GM18951 (cell line): ENCODE measurements around the gene PRR23E.

Experiments
- POLR2A ChIP-seq: IDR thresholded peaks from 4 replicates; pipeline ENCODE4 v1.6.1; 2011; ENCODE audit warnings: mild to moderate bottlenecking; ENCODE audit not compliant: insufficient read length, insufficient read depth; ENCODE audit errors: extremely low read depth
- in situ Hi-C: fragments of 300-500 bp; cut with MboI; formaldehyde crosslinking; loops from one replicate; pipeline ENCODE4 v1.12.0; 2022; ENCODE audit warnings: low sequenced_read_pairs, mixed read lengths, inconsistent platforms; ENCODE audit not compliant: unreplicated experiment

PRR23E gene

GRCh38 chr3:127221446-127222035 lies 28.6 kb downstream of the PRR23E start:
- TF ChIP-seq POLR2A, result no peak
- in situ Hi-C loops, result no loop called here

GRCh38 chr3:127222163-127222562 lies 29.2 kb downstream of the PRR23E start:
- TF ChIP-seq POLR2A, result no peak
- in situ Hi-C loops, result no loop called here

DNA sequence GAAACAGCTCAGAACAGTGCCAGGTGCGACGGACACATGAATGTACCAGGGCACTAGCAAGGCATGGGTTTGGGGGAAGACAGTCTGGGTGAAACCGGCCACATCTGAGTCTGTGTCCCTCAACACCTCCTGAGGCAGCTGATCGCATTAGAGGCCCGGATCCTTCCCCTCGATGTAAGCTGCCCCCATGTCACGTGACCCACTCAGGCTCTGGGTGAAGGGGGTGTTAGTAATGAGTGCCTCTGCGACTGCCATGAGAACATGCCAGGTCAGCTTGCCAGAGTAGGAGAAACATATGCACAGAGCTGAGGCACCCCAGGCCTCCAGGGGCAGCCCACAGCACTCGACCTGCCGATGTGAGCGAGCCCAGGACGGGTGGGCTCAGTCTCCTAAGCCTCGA lies 29.7 kb downstream of the PRR23E start:
- no peak for TF ChIP-seq POLR2A
- in situ Hi-C loops, result no loop called here

DNA sequence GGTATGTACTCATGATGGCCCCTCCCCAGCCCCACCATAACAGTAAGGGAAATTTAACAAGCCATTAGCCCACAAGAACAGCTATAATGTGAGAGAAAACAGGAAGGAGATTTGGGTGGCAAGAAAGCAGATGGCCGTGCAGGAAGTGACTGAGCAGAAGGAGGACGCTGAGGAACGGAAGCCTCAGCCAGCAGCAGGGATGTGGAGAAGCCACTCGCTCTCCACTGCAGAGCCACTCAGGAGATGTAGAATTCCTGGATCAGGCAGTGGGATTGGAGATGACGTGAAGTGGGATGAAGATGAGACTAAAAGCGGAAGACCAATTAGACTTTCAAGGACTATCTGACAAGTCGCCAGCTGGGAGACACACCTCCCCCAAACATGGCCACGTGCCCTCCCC lies 31.2 kb downstream of the PRR23E start:
- no peak for TF ChIP-seq POLR2A
- in situ Hi-C loops, result no loop called here

DNA sequence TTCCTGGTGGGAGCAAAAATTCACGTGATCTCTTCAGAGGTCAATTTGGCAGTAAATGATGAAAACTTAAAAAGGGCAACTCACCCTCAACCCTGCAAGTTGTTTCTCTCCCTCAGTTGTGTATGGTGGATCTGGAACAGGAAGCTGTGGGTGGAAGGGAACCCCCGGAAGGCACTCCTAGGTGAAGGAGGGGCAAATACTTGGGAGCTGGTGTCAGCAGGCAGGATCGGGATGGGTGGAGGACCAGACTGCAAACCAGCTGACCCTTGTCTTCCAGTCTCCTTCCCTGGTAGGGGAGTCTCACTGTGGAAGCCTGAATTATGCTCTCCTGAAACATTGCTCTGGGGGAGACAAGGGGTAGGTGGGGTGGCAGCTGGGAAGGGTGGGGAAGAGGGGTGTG lies 33.5 kb downstream of the PRR23E start:
- in situ Hi-C loops, result no loop called here
- TF ChIP-seq POLR2A, result no peak

DNA sequence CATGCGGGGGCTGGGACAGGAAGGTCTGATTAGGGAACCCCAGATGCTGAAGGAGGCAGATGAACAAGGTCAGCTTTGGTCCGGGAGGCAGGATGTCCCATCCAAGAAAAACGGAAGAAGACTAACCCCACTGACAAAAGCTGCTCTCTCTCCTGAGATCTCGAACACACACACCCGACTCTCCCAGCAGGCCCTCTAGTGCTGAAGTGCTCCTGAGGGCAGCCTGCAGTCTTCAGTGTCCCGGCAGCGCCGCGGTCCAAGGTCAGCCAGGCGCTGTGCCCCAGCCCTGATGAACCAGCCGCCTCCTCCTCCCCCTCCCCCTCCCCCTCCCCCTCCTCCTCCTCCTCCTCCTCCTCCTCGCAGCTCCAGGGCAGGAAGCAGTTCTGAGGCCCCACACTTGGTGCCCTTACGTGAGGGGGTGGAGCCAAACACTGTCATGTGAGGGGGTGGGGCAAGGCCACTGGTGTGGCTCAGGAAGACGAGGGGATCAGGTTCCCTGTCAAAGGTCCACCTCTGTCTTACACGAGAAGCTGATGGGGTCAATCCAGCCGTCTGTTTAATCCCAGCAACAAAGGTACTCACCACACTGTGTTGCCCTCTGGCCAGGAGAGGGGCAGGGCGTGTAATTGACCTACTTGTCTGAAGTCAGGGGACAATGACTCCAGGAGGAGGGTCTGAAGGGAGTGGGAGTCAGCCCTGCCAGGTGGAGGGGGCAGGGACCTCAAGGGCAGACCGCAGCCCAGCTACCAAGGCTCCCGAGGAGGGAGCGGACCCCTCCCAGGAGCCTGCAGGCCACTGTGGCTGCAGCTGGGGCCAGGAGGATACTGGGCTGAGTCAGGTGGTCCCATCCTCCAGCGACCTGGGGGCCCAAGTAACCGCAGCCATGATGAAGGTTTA lies 34.3 kb downstream of the PRR23E start:
- TF ChIP-seq POLR2A, result no peak
- in situ Hi-C loops, result no loop called here

DNA sequence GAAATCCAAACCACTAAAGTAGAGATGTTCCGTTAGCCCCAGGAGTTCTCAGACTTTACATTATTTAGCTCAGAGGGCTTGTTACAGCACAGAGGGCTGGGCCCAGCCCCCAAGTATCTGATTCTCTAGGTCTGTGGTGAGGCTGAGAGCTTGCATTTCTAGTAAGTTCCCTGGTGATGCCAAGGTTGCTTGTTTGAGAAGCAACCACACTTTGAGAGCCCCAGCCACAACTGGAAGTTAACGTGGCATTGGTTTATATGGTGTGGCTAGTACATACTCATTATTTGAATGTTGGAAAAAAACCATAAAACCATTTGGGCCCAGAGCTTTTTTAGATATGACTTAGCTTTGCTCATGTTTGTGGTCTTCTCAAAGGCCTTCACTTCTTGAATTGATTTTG lies 35.9 kb downstream of the PRR23E start:
- in situ Hi-C loops, result no loop called here
- no peak for TF ChIP-seq POLR2A

DNA sequence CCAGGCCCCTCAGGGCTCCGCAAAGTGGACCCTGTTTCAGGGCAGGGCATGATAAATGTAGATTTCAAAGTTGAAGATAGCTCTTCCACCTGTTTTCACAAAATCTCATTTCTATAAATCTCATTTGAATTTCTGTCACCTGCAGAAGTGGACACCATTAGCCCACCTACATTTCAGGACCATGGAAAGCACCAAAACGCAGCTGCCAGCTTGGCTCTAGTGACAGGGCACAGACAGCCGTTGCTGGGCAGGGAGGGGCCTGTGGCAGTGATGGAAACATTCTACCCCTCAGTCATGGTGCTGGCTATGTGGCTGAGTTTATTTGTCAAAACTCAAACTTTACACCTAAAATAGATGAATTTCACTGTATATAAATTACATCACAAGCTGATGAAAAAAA lies 40.4 kb downstream of the PRR23E start:
- in situ Hi-C loops, result no loop called here
- no peak for TF ChIP-seq POLR2A

DNA sequence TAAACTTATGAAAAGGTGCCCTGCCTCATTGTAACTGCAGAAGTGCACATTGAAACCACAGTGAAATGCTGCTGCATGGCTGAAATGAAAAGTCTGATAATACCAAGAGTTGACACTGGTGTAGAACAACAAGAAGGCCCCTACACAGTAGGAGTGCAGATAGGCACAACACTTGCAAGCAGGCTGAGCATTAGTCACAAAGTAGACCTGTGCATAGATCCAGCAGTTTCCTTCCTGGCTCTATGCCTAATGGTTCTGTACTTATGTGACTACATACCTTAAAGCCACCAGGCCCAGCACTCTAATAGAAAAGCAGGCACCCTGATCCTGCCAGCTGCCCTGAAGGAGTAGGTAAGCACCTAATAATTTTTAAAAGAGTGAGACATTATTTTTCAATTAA lies 41.8 kb downstream of the PRR23E start:
- no peak for TF ChIP-seq POLR2A
- in situ Hi-C loops, result no loop called here

DNA sequence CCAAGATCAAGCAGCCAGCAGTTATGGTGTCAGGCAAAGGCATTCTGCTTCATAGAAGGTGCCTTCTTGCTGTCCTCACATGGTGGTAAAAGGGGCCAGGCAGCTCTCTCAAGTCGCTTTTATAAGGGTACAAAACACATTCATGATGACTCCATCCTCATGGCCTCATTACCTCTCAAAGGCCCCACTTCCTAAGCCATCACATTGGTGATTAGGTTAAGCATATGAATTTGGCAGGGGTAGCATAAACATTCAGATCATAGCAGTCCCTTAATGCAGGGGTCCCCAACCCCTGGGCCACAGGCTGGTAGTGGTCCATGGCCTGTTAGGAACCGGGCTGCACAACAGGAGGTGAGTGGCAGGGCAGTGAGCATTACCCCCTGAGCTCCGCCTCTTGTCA lies 42.8 kb downstream of the PRR23E start:
- in situ Hi-C loops, result no loop called here

GRCh38 chr3:127237835-127238234 lies 44.9 kb downstream of the PRR23E start:
- in situ Hi-C loops, result no loop called here
- no peak for TF ChIP-seq POLR2A

More for the DNA sequence above, 42.8 kb downstream of the PRR23E start:
- TF ChIP-seq POLR2A, result no peak

GRCh38 chr3:127238602-127239001 lies 45.7 kb downstream of the PRR23E start:
- TF ChIP-seq POLR2A, result no peak
- in situ Hi-C loops, result no loop called here

GRCh38 chr3:127247292-127247691 lies 54.4 kb downstream of the PRR23E start:
- TF ChIP-seq POLR2A, result no peak
- in situ Hi-C loops, result no loop called here
